ENCODE results near the gene RAI1.
A peak's percentile ranks its signal among the peaks of the same experiment; 100 is the strongest.

The RAI1 gene

GRCh38 chr17:17708816-17709215 is 27.6 kb downstream of the RAI1 start:
- no peak for DNase-seq (ENCODE audit: extremely low read depth, low read depth)
- no peak overlapping the region for H3K4me3 ChIP-seq (replicated peaks; ENCODE audit: low read depth, low read length)
- no peak for TF ChIP-seq CTCF (IDR thresholded peaks at IDR 0.05; ENCODE audit: low read depth, low read length, missing control alignments)

GRCh38 chr17:17709815-17710321 is 28.6 kb downstream of the RAI1 start:
- no peak for DNase-seq (ENCODE audit: extremely low read depth, low read depth)
- H3K4me3 ChIP-seq (replicated peaks; ENCODE audit: low read depth, low read length): no peak overlapping the region
- no peak for TF ChIP-seq CTCF (IDR thresholded peaks at IDR 0.05; ENCODE audit: low read depth, low read length, missing control alignments)

- TF ChIP-seq CTCF (IDR thresholded peaks at IDR 0.05; ENCODE audit: low read depth, low read length, missing control alignments): no peak
- no peak for DNase-seq (ENCODE audit: extremely low read depth, low read depth)
- H3K4me3 ChIP-seq (replicated peaks; ENCODE audit: low read depth, low read length): no peak overlapping the region
These were observed 29.1 kb downstream of the RAI1 start for GRCh38 chr17:17710355-17710727.

GRCh38 chr17:17710728-17711541 is 29.7 kb downstream of the RAI1 start:
- TF ChIP-seq CTCF (IDR thresholded peaks at IDR 0.05; ENCODE audit: low read depth, low read length, missing control alignments): no peak
- 0 out of 2 replicates have a peak overlapping the region, but pooled peaks have one; percentile 12 for H3K4me3 ChIP-seq (replicated peaks; ENCODE audit: low read depth, low read length)
- DNase-seq (ENCODE audit: extremely low read depth, low read depth): peak; percentile 81

- no peak for DNase-seq (ENCODE audit: extremely low read depth, low read depth)
- no peak overlapping the region for H3K4me3 ChIP-seq (replicated peaks; ENCODE audit: low read depth, low read length)
- TF ChIP-seq CTCF (IDR thresholded peaks at IDR 0.05; ENCODE audit: low read depth, low read length, missing control alignments): no peak
These were observed 30.4 kb downstream of the RAI1 start for GRCh38 chr17:17711641-17712162.

- no peak overlapping the region for H3K4me3 ChIP-seq (replicated peaks; ENCODE audit: low read depth, low read length)
These were observed 31.1 kb downstream of the RAI1 start for GRCh38 chr17:17712268-17712924.

More at GRCh38 chr17:17712268-17712924, 31.1 kb downstream of the RAI1 start:
- DNase-seq (ENCODE audit: extremely low read depth, low read depth): no peak
- TF ChIP-seq CTCF (IDR thresholded peaks at IDR 0.05; ENCODE audit: low read depth, low read length, missing control alignments): no peak
